Epithelial cell of esophagus (primary cell): Measurements from ENCODE around the gene NID1.

Experiments used
- DNase-seq: peaks from one replicate; pipeline ENCODE4 v3.0.0; 2010; ENCODE audit warnings: low read depth
- H3K4me3 ChIP-seq: 2 replicates; pipeline ENCODE4 v1.5.1; 2011; ENCODE audit warnings: mild to moderate bottlenecking, low read length, control low read depth
- CTCF ChIP-seq: IDR thresholded peaks from 2 replicates; pipeline ENCODE4 v1.5.1; 2011; ENCODE audit warnings: low read depth, mild to moderate bottlenecking, low read length, control low read depth, inconsistent platforms; ENCODE audit not compliant: insufficient read depth; ENCODE audit errors: missing control alignments

The NID1 gene

GRCh38 chr1:235954306-235955283 is 110.3 kb downstream of the NID1 start:
- no peak overlapping the region for H3K4me3 ChIP-seq
- DNase-seq = no peak
- no peak for TF ChIP-seq CTCF

GRCh38 chr1:235953801-235954200 is 111.1 kb downstream of the NID1 start:
- DNase-seq = peak; percentile 60
- H3K4me3 ChIP-seq = no peak overlapping the region

GRCh38 chr1:235952950-235953615 is 111.8 kb downstream of the NID1 start:
- TF ChIP-seq CTCF = no peak
- H3K4me3 ChIP-seq = no peak overlapping the region
- DNase-seq = peak; percentile 25

More at GRCh38 chr1:235953801-235954200, 111.1 kb downstream of the NID1 start:
- TF ChIP-seq CTCF = no peak

GRCh38 chr1:235951661-235952060 is 113.2 kb downstream of the NID1 start:
- DNase-seq = no peak
- no peak overlapping the region for H3K4me3 ChIP-seq
- no peak for TF ChIP-seq CTCF

- no peak overlapping the region for H3K4me3 ChIP-seq
- no peak for DNase-seq
- TF ChIP-seq CTCF = no peak
Measured at GRCh38 chr1:235950318-235950717, 114.6 kb downstream of the NID1 start.

GRCh38 chr1:235948774-235949427 is 116.0 kb downstream of the NID1 start:
- no peak overlapping the region for H3K4me3 ChIP-seq
- no peak for TF ChIP-seq CTCF
- DNase-seq = no peak
